SK-N-SH (cell line): ENCODE data around the gene PCDHGA4.
"Not testable (repeated sequence)": the region's sequence is repeated elsewhere in the genome, so short reads cannot be mapped to it uniquely, and the experiment has no call there.

Source experiments
- CTCF ChIP-seq: fragments of 200-600 bp; sonication (generic); IDR thresholded peaks from 2 replicates; pipeline ENCODE4 v1.6.1; 2017; ENCODE audit warnings: antibody characterized with exemption, mild to moderate bottlenecking, moderate library complexity
- ELF1 ChIP-seq: IDR thresholded peaks from 2 replicates; pipeline ENCODE4 v1.4.0; 2012
- EP300 ChIP-seq, 2 experiments: IDR thresholded peaks; 2 replicates each; pipeline versions ENCODE4 v1.4.0 to v1.6.1; 2012; ENCODE audit warnings: borderline replicate concordance in 1 of 2, low read depth in 1 of 2, low read length in 1 of 2
- FOXM1 ChIP-seq: IDR thresholded peaks from 2 replicates; pipeline ENCODE4 v1.4.0; 2012; ENCODE audit warnings: low read depth, mild to moderate bottlenecking
- GABPA ChIP-seq: IDR thresholded peaks from 2 replicates; pipeline ENCODE4 v1.4.0; 2012; ENCODE audit warnings: low read depth, mild to moderate bottlenecking
- MXI1 ChIP-seq: IDR thresholded peaks from 2 replicates; pipeline ENCODE4 v1.6.1; 2012; ENCODE audit warnings: mild to moderate bottlenecking, low read depth, low read length, improper control_type of control experiment
- NRF1 ChIP-seq: IDR thresholded peaks from 2 replicates; pipeline ENCODE4 v1.6.1; 2012; ENCODE audit warnings: low read depth, mild to moderate bottlenecking, low read length
- POLR2AphosphoS5 ChIP-seq: IDR thresholded peaks from 2 replicates; pipeline ENCODE4 v1.6.1; 2012; ENCODE audit warnings: low read depth, low read length
- RAD21 ChIP-seq: IDR thresholded peaks from 2 replicates; pipeline ENCODE4 v1.6.1; 2012; ENCODE audit warnings: mild to moderate bottlenecking, low read length
- RXRA ChIP-seq: IDR thresholded peaks from 2 replicates; pipeline ENCODE4 v1.4.0; 2012; ENCODE audit warnings: low read depth, mild to moderate bottlenecking, borderline replicate concordance
- SMC3 ChIP-seq: IDR thresholded peaks from 2 replicates; pipeline ENCODE4 v1.6.1; 2012; ENCODE audit warnings: low read depth, low read length, improper control_type of control experiment
- TAF1 ChIP-seq: IDR thresholded peaks from 2 replicates; pipeline ENCODE4 v1.6.1; 2012; ENCODE audit warnings: low read depth, mild to moderate bottlenecking, low read length, moderate library complexity, borderline replicate concordance
- ZBTB33 ChIP-seq: IDR thresholded peaks from 2 replicates; pipeline ENCODE4 v1.4.0; 2012; ENCODE audit warnings: low read depth, borderline replicate concordance
- TF ChIP-seq, protein P1 (sequence below): IDR thresholded peaks from 2 replicates; pipeline ENCODE4 v1.6.1; 2012; ENCODE audit warnings: mild to moderate bottlenecking, low read depth, low read length, moderate library complexity

GRCh38 chr5:141397756-141398551 lies 43.1 kb downstream of the PCDHGA4 start, which contains the start of gene PCDHGB5:
- TF ChIP-seq CTCF; EP300 (IDR thresholded peaks at IDR 0.05; ENCODE audit: borderline replicate concordance in 1 of 2, low read depth in 1 of 2, low read length in 1 of 2); RXRA; RAD21; TAF1; NRF1; ELF1; ZBTB33; POLR2AphosphoS5; GABPA; SMC3; FOXM1; MXI1: not testable (repeated sequence)
- TF ChIP-seq, protein P1, sequence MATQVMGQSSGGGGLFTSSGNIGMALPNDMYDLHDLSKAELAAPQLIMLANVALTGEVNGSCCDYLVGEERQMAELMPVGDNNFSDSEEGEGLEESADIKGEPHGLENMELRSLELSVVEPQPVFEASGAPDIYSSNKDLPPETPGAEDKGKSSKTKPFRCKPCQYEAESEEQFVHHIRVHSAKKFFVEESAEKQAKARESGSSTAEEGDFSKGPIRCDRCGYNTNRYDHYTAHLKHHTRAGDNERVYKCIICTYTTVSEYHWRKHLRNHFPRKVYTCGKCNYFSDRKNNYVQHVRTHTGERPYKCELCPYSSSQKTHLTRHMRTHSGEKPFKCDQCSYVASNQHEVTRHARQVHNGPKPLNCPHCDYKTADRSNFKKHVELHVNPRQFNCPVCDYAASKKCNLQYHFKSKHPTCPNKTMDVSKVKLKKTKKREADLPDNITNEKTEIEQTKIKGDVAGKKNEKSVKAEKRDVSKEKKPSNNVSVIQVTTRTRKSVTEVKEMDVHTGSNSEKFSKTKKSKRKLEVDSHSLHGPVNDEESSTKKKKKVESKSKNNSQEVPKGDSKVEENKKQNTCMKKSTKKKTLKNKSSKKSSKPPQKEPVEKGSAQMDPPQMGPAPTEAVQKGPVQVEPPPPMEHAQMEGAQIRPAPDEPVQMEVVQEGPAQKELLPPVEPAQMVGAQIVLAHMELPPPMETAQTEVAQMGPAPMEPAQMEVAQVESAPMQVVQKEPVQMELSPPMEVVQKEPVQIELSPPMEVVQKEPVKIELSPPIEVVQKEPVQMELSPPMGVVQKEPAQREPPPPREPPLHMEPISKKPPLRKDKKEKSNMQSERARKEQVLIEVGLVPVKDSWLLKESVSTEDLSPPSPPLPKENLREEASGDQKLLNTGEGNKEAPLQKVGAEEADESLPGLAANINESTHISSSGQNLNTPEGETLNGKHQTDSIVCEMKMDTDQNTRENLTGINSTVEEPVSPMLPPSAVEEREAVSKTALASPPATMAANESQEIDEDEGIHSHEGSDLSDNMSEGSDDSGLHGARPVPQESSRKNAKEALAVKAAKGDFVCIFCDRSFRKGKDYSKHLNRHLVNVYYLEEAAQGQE, result not testable (repeated sequence)
